CD4-positive, alpha-beta T cell treated with Interleukin-2 at 100 ng/mL for 4 hours (primary cell): Measurements from ENCODE around the gene DCAF15.
"Not testable (repeated sequence)": the region's sequence is repeated elsewhere in the genome, so short reads cannot be mapped to it uniquely, and the experiment has no call there.

Experiments used
- DNase-seq: peaks from one replicate; pipeline ENCODE4 v3.0.0-alpha.2; 2020; ENCODE audit warnings: low spot score

The DCAF15 gene

GRCh38 chr19:13959962-13960862 lies 7.9 kb downstream of the DCAF15 start:
- peak; percentile 25 for DNase-seq

GRCh38 chr19:13960863-13961784 lies 8.8 kb downstream of the DCAF15 start:
- DNase-seq: no peak

GRCh38 chr19:13961826-13962698 lies 9.8 kb downstream of the DCAF15 start:
- no peak for DNase-seq

- DNase-seq: no peak
Observed at GRCh38 chr19:13962699-13963602, 10.6 kb downstream of the DCAF15 start.

- DNase-seq: no peak
Observed at GRCh38 chr19:13963603-13964105, 11.3 kb downstream of the DCAF15 start.

- DNase-seq: no peak
Observed at GRCh38 chr19:13964776-13965175, 12.5 kb downstream of the DCAF15 start.

- no peak for DNase-seq
Observed at GRCh38 chr19:13965377-13965896, 13.1 kb downstream of the DCAF15 start.

GRCh38 chr19:13965926-13966683 lies 13.8 kb downstream of the DCAF15 start:
- DNase-seq: no peak

GRCh38 chr19:13966684-13967128 lies 14.4 kb downstream of the DCAF15 start:
- DNase-seq: no peak

GRCh38 chr19:13967206-13967605 lies 14.9 kb downstream of the DCAF15 start:
- DNase-seq: not testable (repeated sequence)

GRCh38 chr19:13968383-13968935 lies 16.1 kb downstream of the DCAF15 start:
- DNase-seq: no peak

GRCh38 chr19:13968999-13969398 lies 16.7 kb downstream of the DCAF15 start:
- DNase-seq: no peak

- DNase-seq: no peak
Observed at GRCh38 chr19:13969897-13970296, 17.6 kb downstream of the DCAF15 start.

GRCh38 chr19:13971868-13972267 lies 19.6 kb downstream of the DCAF15 start:
- DNase-seq: not testable (repeated sequence)

GRCh38 chr19:13972368-13973155 lies 20.3 kb downstream of the DCAF15 start:
- no peak for DNase-seq

GRCh38 chr19:13973479-13973878 lies 21.2 kb downstream of the DCAF15 start:
- not testable (repeated sequence) for DNase-seq

- peak; percentile 39 for DNase-seq
Observed at GRCh38 chr19:13974073-13974472, 21.8 kb downstream of the DCAF15 start.

GRCh38 chr19:13975870-13976269 lies 23.6 kb downstream of the DCAF15 start:
- no peak for DNase-seq
